ENCODE measurements around the gene TAS1R2.

Gene TAS1R2

GRCh38 chr1:18819203-18819602 is 40.3 kb downstream of the TAS1R2 start:
- DNase-seq, result no peak

- no peak for DNase-seq
Measured at GRCh38 chr1:18817795-18818435, 41.5 kb downstream of the TAS1R2 start.

- DNase-seq, result no peak
Measured at GRCh38 chr1:18817316-18817715, 42.1 kb downstream of the TAS1R2 start.

DNA sequence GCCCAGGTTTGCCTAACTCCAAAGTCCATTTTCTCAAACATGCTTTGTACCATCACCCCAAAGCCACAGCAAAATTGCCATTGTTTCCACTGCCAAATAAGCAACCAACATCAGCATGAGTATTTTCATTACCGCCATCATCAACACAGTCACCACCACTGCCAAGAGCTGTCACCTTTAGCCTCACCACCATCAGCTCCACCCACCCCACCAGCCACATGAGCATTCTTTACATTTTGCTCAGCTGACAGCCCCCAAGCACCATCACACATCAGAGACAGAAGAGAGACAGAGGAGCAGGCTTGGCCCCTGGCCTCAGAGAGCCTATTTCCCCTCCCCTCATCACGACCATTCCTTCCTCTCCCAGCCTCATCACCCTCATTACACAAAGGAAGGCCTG is 42.7 kb downstream of the TAS1R2 start:
- no peak for DNase-seq

- DNase-seq, result no peak
Measured at GRCh38 chr1:18814874-18815531, 44.5 kb downstream of the TAS1R2 start.

- DNase-seq, result no peak
Measured at GRCh38 chr1:18814425-18814824, 45.0 kb downstream of the TAS1R2 start.

DNA sequence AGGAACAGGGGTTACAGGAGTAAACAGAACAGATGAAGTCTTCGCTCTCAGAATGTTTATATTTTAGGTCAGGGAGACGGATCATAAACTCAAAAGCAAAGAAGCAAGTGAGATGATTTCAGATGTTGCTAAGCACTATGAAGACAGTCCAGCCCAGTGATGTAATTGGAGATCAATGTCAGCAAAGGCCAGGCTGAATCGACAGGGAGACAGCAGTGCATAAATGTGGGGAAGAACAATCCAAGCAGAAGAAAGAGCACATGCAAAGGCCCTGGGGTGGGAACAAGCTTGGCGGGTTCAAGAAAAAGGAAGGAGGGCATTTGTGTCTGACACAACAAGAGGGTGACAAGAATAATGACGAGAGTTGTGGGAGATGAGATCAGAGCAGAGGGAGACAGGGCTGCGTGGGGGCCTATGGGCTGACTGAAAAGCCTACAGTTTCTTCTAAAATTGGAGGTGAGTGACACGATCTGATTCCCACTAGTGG is 47.0 kb downstream of the TAS1R2 start:
- no peak for DNase-seq

GRCh38 chr1:18811733-18812452 is 47.6 kb downstream of the TAS1R2 start:
- no peak for DNase-seq

GRCh38 chr1:18809953-18810899 is 49.2 kb downstream of the TAS1R2 start:
- no peak for DNase-seq

- DNase-seq, result no peak
Measured at GRCh38 chr1:18808550-18808949, 50.9 kb downstream of the TAS1R2 start.

DNA sequence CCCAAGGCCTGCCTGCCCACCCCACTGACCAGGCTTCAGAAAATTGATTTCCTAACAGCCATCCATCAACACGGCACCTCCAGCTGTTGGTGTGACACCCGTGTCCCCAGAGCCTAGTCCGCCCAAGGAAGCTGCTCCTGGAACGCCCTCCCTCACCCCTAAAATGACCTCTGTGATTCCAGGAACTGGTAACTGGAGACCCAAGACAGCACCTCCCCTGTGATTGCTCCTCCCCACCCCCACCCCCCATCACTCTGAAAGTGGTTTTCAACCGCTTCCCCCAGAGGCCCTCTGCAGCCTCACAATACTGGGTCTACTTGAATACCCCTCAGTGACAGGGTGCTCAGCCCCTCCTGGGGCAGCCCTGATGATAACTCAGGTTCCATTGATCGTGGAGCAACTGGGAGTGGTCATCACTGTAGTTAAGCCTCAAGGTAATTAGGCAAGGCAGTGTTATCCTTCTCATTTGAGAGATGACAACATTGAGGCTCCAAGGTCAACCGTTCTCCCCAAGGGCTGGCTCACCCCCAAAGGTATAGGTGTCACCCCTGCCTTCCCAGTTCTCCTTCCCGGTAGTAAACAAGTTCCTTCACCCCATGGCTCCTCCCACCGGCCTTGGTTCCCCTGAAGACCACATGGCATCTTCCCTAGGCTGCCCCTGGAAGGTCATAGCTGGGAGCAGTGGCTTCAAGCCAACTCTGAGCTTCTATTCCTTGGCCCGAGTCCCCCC is 52.0 kb downstream of the TAS1R2 start:
- no peak for DNase-seq

DNA sequence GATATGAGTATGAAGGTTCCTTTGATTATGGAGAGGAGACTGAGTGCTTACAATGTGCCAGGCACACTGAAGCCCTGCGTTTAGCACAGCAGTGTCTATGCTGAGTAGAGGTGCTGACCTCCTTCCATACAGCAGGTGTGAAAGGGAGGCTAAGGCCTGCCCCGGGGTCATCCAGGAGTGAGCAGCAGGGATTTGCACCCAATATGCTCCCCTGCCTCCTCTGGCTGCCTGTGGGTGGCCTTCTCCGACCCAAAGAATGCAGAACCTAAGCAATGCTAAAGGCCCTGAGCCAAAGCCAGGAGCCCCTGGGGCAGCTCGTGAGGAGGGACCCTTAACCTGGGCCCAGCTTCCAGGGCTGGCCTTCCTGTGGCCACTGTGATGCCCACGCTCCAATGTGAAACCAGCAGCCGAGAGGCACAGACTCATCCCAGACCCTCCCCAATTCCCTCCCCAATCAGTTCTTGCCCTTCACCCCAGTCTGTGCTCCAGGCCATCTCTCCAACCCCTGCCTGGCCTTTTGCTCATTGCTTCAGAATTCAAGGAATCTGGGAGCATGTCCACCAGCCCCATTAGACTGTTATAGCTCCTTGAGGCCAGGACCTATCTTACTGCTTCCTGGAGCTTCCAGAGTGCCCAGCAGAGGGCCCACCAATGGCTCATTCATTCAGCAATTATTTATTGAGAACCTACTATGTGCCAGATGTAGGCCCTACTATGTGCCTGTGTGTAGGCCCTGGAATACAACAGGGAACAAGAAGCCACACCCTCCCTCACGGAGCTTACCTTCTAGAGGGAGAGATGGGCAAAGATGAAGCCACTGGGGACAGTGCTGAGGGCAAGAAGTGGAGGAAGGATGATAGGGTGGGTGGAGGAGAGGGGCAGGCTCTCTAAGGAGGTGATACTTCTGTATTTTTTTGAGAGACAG is 53.3 kb downstream of the TAS1R2 start:
- no peak for DNase-seq

GRCh38 chr1:18805150-18805879 is 54.1 kb downstream of the TAS1R2 start:
- DNase-seq, result no peak

GRCh38 chr1:18803851-18804250 is 55.6 kb downstream of the TAS1R2 start:
- DNase-seq, result no peak

DNA sequence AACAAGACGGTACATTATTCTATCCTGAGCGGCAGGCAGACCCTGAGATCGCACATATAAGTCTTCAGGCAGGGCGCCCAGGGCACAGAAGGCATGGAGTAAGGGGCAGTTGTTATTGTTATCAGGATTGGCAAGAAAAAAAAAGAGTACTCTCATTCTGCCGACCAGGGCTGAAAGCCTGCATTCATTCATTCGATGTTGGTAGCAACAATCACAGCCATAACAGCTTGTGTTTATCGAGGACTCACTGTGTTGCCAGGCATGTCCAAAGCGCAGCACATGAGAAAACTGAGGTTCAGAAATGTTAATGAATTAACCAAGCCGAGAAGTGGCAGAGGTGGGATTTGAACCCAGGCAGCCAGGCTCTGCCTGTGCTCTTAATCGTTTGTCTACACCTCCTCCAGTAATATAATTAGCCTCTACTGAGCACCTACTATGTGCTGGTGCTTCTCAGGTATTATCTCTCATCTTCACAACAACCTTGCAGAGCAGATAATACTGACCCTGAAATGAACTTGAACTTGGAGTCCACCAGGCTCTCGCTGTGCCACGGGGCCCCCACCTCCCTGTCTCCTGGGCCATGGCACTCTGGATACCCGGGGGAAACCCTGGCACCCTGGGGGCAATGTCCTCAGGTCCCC is 56.2 kb downstream of the TAS1R2 start:
- DNase-seq, result no peak

DNA sequence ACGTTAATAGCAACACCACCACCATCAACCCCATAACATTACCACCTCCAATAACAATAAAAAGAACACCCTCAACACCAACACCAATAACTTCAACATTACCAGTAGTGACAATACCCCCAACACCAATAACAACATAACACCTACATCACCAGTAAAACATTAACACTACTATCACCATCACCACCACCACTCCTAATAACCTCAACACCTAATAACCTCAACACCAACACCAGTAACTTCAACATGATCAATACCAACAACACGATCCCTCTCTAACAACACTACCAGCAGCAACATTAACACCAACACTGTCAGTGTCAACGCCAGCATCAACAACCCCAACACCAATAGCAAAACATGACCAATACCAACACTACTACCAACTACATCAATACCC is 57.2 kb downstream of the TAS1R2 start:
- DNase-seq, result no peak

GRCh38 chr1:18800258-18800657 is 59.2 kb downstream of the TAS1R2 start:
- no peak for DNase-seq

- DNase-seq, result no peak
Measured at GRCh38 chr1:18799454-18799853, 60.0 kb downstream of the TAS1R2 start.

GRCh38 chr1:18798946-18799345 is 60.5 kb downstream of the TAS1R2 start:
- DNase-seq, result no peak

DNA sequence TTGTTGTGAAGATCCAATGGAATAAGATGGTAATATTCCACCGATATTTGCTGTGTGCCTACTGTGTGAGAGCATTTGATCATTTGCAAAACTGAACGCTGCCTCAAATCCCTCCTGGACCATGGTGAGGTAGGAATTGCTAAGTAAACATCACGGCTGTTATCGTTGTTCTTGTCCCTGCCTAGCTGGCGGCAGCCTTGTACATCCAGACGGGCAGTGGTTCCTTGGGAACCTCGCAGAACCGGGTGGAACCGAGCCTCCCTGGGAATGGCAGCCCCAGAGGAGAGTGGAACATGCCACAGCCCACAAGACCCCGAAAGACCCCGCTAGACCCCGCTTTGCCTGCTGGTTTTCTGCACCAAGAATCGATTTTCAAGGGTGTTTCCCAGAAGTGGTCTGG is 60.9 kb downstream of the TAS1R2 start:
- DNase-seq, result no peak
